HepG2 (cell line): ENCODE results near the gene NLRC4. TPM values are rescaled to one million over a fixed set of nuclear protein-coding genes. Genes with fewer than 3 reads are reported as not detected.

Experiments used
- CENPBD1 ChIP-seq: sonication (generic); formaldehyde crosslinking; IDR thresholded peaks from 2 replicates; pipeline ENCODE4 v1.8.0; 2022; ENCODE audit warnings: missing genetic modification reagents, low read depth, mild to moderate bottlenecking, borderline replicate concordance
- DPF2 ChIP-seq: sonication (generic); formaldehyde crosslinking; IDR thresholded peaks from 2 replicates; pipeline ENCODE4 v1.4.0; 2020; ENCODE audit warnings: mild to moderate bottlenecking, low read depth, missing genetic modification reagents, borderline replicate concordance
- FOXK1 ChIP-seq: sonication (generic); formaldehyde crosslinking; IDR thresholded peaks from 2 replicates; pipeline ENCODE4 v1.4.0; 2020; ENCODE audit warnings: low read depth, missing genetic modification reagents, borderline replicate concordance
- HOXA7 ChIP-seq: sonication (generic); formaldehyde crosslinking; IDR thresholded peaks from 2 replicates; pipeline ENCODE4 v1.8.1; 2022; ENCODE audit warnings: mild to moderate bottlenecking, missing genetic modification reagents, moderate library complexity
- IKZF5 ChIP-seq: IDR thresholded peaks from 2 replicates; pipeline ENCODE4 v1.6.1; 2018; ENCODE audit warnings: missing genetic modification reagents, mild to moderate bottlenecking, missing compliant biosample characterization
- KAT2B ChIP-seq: fragments of 150-350 bp; IDR thresholded peaks from 2 replicates; pipeline ENCODE4 v1.6.1; 2014; ENCODE audit warnings: low read depth, low read length, borderline replicate concordance
- KAT7 ChIP-seq: IDR thresholded peaks from 2 replicates; pipeline ENCODE4 v1.6.1; 2018; ENCODE audit warnings: borderline replicate concordance, missing compliant biosample characterization
- NRL ChIP-seq: sonication (generic); formaldehyde crosslinking; IDR thresholded peaks from 2 replicates; pipeline ENCODE4 v1.5.0; 2020; ENCODE audit warnings: missing genetic modification reagents, mild to moderate bottlenecking, moderate library complexity, borderline replicate concordance
- POLR2AphosphoS2 ChIP-seq: IDR thresholded peaks from 2 replicates; pipeline ENCODE4 v1.6.1; 2011; ENCODE audit warnings: low read depth, low read length, improper control_type of control experiment
- RERE ChIP-seq: IDR thresholded peaks from 2 replicates; pipeline ENCODE4 v1.6.1; 2016; ENCODE audit warnings: low read depth, missing genetic modification reagents, missing compliant biosample characterization
- SETDB1 ChIP-seq: sonication (generic); formaldehyde crosslinking; IDR thresholded peaks from 2 replicates; pipeline ENCODE4 v1.5.1; 2020; ENCODE audit warnings: missing genetic modification reagents, mild to moderate bottlenecking, borderline replicate concordance
- SIN3A ChIP-seq: IDR thresholded peaks from 2 replicates; pipeline ENCODE4 v1.6.1; 2011; ENCODE audit warnings: low read depth, mild to moderate bottlenecking, control low read depth, low read length, borderline replicate concordance
- TBX2 ChIP-seq: sonication (generic); formaldehyde crosslinking; IDR thresholded peaks from 2 replicates; pipeline ENCODE4 v1.5.0; 2020; ENCODE audit warnings: missing genetic modification reagents, mild to moderate bottlenecking, borderline replicate concordance
- TRIM24 ChIP-seq: sonication (generic); formaldehyde crosslinking; IDR thresholded peaks from 2 replicates; pipeline ENCODE4 v1.8.0; 2022; ENCODE audit warnings: mild to moderate bottlenecking, missing genetic modification reagents
- ZBED4 ChIP-seq: sonication (generic); formaldehyde crosslinking; IDR thresholded peaks from 2 replicates; pipeline ENCODE4 v1.4.0; 2020; ENCODE audit warnings: missing genetic modification reagents, borderline replicate concordance
- ZNF138 ChIP-seq: sonication (generic); formaldehyde crosslinking; IDR thresholded peaks from 2 replicates; pipeline ENCODE4 v1.5.0; 2020; ENCODE audit warnings: mild to moderate bottlenecking, low read depth, missing genetic modification reagents
- ZNF260 ChIP-seq: sonication (generic); formaldehyde crosslinking; IDR thresholded peaks from 2 replicates; pipeline ENCODE4 v1.4.0; 2020; ENCODE audit warnings: missing genetic modification reagents, low read depth, mild to moderate bottlenecking, borderline replicate concordance
- polyA plus RNA-seq, 8 experiments: library from polyadenylated mRNA; depleted of rRNA in 3 of 8; stranded (reverse) in 7 of 8; unstranded in 1 of 8; fragments of >200 nt; fragmentation: Illumina TruSeq in 4 of 8; extraction: Trizol in 4 of 8; gene quantifications; 2 replicates each; pipeline versions ENCODE4 v1.2.1 to v1.2.3, GENCODE V29; 2011 to 2016; ENCODE audit warnings: low read depth in 4 of 8, missing spikeins in 1 of 8, mixed read lengths in 1 of 8; ENCODE audit not compliant: insufficient read depth in 1 of 8
- total RNA-seq, 5 experiments: library from RNA; depleted of rRNA; stranded (reverse); fragments of >200 nt; fragmentation: Illumina TruSeq; extraction: Trizol; gene quantifications; 2 replicates each; pipeline ENCODE4 v1.2.3, GENCODE V29; 2016; ENCODE audit warnings: low read depth in 1 of 5

Gene NLRC4
- total and polyA plus RNA-seq, 2 of the 13 experiments (the other 11 are each of a cell fraction or from before 2014, with no cell fraction given) = 0.15 to 0.29 TPM

- TF ChIP-seq POLR2AphosphoS2 = 0 out of 2 replicates have a peak, but pooled peaks have one; percentile 60
- 0 out of 2 replicates have a peak, but pooled peaks have one; percentile 39 for TF ChIP-seq ZNF138 (CRISPR knock-in tag)
- TF ChIP-seq TRIM24 = no peak
- TF ChIP-seq CENPBD1 (CRISPR knock-in tag) = no peak
- TF ChIP-seq ZBED4 (CRISPR knock-in tag) = peak; percentile 84
- peak; percentile 94 for TF ChIP-seq NRL (CRISPR knock-in tag)
- no peak for TF ChIP-seq HOXA7 (CRISPR knock-in tag)
- TF ChIP-seq DPF2 = no peak
- no peak for TF ChIP-seq KAT2B
- peak; percentile 95; the same call in 1 of the 2 replicates for TF ChIP-seq KAT7 (CRISPR knock-in tag)
- TF ChIP-seq IKZF5 (CRISPR knock-in tag) = peak; percentile 89
- TF ChIP-seq RERE (CRISPR knock-in tag) = no peak
- TF ChIP-seq SIN3A = peak; percentile 97
- peak; percentile 80; the same call in 1 of the 2 replicates for TF ChIP-seq TBX2
- TF ChIP-seq ZNF260 (CRISPR knock-in tag) = 0 out of 2 replicates have a peak, but pooled peaks have one; percentile 70
- TF ChIP-seq FOXK1 (CRISPR knock-in tag) = peak; percentile 100
- no peak for TF ChIP-seq SETDB1 (CRISPR knock-in tag)
Measured at GRCh38 chr2:32277674-32278477, 13.2 kb upstream of the NLRC4 start, which contains the start of gene YIPF4 (continued).
